ENCODE results near the gene ATOX1.

Gene ATOX1

DNA sequence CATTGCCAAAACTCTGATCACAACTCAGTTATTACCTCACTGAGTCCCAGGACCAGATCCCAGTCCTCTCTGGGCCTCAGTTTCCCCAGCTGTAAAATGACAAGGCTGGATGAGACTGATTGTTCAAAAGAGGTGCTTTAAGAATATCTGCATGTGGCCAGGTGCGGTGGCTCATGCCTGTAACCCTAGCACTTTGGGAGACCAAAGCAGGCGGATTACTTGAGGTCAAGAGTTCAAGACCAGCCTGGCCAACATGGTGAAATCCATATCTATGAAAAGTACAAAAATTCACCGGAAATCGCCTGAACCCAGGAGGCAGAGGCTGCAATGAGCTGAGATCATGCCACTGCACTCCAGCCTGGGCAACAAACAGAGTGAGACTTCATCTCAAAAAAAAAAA lies 8.3 kb downstream of the ATOX1 start:
- Histone ChIP-seq H3K4me3 (ENCODE audit: low read depth, low read length) (no peak overlapping the region), H3K36me3 (ENCODE audit: control insufficient read depth in 2 of 2, insufficient read depth in 1 of 2, low read length in 2 of 2) (peaks cover 0 to 30% of the 10 kb centered on the region in 2 experiments; a peak in 2 of 3 replicates), H3K4me1 (ENCODE audit: control insufficient read depth, insufficient read depth, low read length) (no peaks in the 10 kb centered on the region; the same call in 1 of the 2 replicates), H3K27ac (ENCODE audit: extremely low read depth, low read depth, low read length) (no peak overlapping the region), H3K9me3 (ENCODE audit: control insufficient read depth, insufficient read depth, low read depth, low read length) (no peaks in the 10 kb centered on the region)
- CTCF ChIA-PET, result interaction anchor here (0.5 to 2.9 kb wide), 4 partner anchors 10 to 91 kb away, joined by 3 to 12 read pairs (median 7); no protein-coding TSS in a partner anchor
- TF ChIP-seq ZNF473 (tag by site-specific recombination; IDR thresholded peaks at IDR 0.05), result no peak
- TF ChIP-seq REPIN1 (tag by site-specific recombination; IDR thresholded peaks at IDR 0.05; ENCODE audit: low read depth), result no peak
- no peak for TF ChIP-seq ZNF280D (tag by site-specific recombination; IDR thresholded peaks at IDR 0.05)
- no peak for TF ChIP-seq ZFP3 (tag by site-specific recombination; IDR thresholded peaks at IDR 0.05; ENCODE audit: low read depth)
- no peak for TF ChIP-seq ZNF596 (tag by site-specific recombination; IDR thresholded peaks at IDR 0.05)
- no peak for TF ChIP-seq ZNF776 (tag by site-specific recombination; IDR thresholded peaks at IDR 0.05; ENCODE audit: borderline replicate concordance)
- TF ChIP-seq, protein P1, sequence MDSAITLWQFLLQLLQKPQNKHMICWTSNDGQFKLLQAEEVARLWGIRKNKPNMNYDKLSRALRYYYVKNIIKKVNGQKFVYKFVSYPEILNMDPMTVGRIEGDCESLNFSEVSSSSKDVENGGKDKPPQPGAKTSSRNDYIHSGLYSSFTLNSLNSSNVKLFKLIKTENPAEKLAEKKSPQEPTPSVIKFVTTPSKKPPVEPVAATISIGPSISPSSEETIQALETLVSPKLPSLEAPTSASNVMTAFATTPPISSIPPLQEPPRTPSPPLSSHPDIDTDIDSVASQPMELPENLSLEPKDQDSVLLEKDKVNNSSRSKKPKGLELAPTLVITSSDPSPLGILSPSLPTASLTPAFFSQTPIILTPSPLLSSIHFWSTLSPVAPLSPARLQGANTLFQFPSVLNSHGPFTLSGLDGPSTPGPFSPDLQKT (IDR thresholded peaks at IDR 0.05; ENCODE audit: borderline replicate concordance, low read depth, low read length), result no peak
- POLR2A ChIA-PET, result interaction anchor here (1.2 to 4.1 kb wide), 2 partner anchors 8 to 21 kb away, joined by 4 to 15 read pairs; partner anchors contain the start of gene G3BP1

DNA sequence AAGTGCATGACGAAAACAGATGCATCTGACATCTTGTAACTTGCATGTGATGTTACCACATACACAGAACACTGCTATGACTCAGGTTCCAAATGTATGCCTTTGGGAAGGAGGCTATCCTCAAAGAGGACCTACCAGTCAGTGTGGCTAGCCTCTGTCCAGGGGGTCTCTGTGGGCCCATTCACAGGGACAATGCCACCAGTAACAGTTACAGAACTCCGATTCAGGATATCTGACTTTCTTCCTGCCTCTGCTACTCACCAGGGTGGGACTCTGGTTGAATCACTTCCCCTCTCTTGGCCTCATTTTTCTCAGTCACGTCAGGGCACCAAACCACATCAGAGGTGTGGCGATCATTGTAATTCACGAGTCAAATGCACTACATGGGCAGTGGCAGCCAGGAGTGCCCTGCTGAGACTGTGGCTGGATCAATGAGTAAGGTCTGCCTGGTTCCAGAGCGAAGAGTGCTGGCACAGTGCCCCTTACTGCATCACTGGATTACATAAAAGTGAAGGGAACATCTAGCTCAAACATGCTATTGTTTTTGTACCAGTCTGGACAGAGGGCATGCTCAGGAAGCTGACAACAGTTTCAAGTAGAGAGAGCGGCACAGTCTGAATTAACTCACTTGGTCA lies 13.2 kb downstream of the ATOX1 start:
- Histone ChIP-seq H3K4me1 (ENCODE audit: control insufficient read depth, insufficient read depth, low read length) (peaks cover 2% of the 10 kb centered on the region; the same call in 1 of the 2 replicates), H3K36me3 (ENCODE audit: control insufficient read depth in 2 of 2, insufficient read depth in 1 of 2, low read length in 2 of 2) (peaks cover 7 to 37% of the 10 kb centered on the region in 2 experiments), H3K4me3 (ENCODE audit: low read depth, low read length) (no peak overlapping the region), H3K9me3 (ENCODE audit: control insufficient read depth, insufficient read depth, low read depth, low read length) (no peaks in the 10 kb centered on the region), H3K27ac (ENCODE audit: extremely low read depth, low read depth, low read length) (no peak overlapping the region)
- ChIA-PET POLR2A (interaction anchor here (0.6 kb wide), 1 partner anchor 692 kb away, joined by 7 read pairs; no protein-coding TSS in a partner anchor), CTCF (interaction anchor here (0.6 to 11.3 kb wide), 4 partner anchors 26 to 282 kb away, joined by 3 to 180 read pairs (median 49); no protein-coding TSS in a partner anchor)
- TF ChIP-seq, protein P2, sequence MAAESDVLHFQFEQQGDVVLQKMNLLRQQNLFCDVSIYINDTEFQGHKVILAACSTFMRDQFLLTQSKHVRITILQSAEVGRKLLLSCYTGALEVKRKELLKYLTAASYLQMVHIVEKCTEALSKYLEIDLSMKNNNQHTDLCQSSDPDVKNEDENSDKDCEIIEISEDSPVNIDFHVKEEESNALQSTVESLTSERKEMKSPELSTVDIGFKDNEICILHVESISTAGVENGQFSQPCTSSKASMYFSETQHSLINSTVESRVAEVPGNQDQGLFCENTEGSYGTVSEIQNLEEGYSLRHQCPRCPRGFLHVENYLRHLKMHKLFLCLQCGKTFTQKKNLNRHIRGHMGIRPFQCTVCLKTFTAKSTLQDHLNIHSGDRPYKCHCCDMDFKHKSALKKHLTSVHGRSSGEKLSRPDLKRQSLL (tag by site-specific recombination; IDR thresholded peaks at IDR 0.05), result no peak

- peaks cover 7 to 37% of the 10 kb centered on the region in 2 experiments for H3K36me3 ChIP-seq (ENCODE audit: control insufficient read depth in 2 of 2, insufficient read depth in 1 of 2, low read length in 2 of 2)
- ChIA-PET POLR2A (no interaction called here), CTCF (interaction anchor here (0.7 to 11.3 kb wide), 8 partner anchors 9 to 593 kb away, joined by 3 to 180 read pairs (median 5); partner anchors contain the start of gene ATOX1)
- no peak overlapping the region for H3K4me3 ChIP-seq (ENCODE audit: low read depth, low read length)
- peaks cover 2% of the 10 kb centered on the region; the same call in 1 of the 2 replicates for H3K4me1 ChIP-seq (ENCODE audit: control insufficient read depth, insufficient read depth, low read length)
- H3K9me3 ChIP-seq (ENCODE audit: control insufficient read depth, insufficient read depth, low read depth, low read length), result no peaks in the 10 kb centered on the region
- no peak overlapping the region for H3K27ac ChIP-seq (ENCODE audit: extremely low read depth, low read depth, low read length)
- TF ChIP-seq GLI4 (tag by site-specific recombination; IDR thresholded peaks at IDR 0.05), result no peak
- no peak for TF ChIP-seq ZNF169 (tag by site-specific recombination; IDR thresholded peaks at IDR 0.05)
- no peak for TF ChIP-seq ZNF140 (tag by site-specific recombination; IDR thresholded peaks at IDR 0.05)
- no peak for TF ChIP-seq ZNF639 (tag by site-specific recombination; IDR thresholded peaks at IDR 0.05)
- TF ChIP-seq ZNF26 (tag by site-specific recombination; IDR thresholded peaks at IDR 0.05), result peak; percentile 88
- TF ChIP-seq, protein P3, sequence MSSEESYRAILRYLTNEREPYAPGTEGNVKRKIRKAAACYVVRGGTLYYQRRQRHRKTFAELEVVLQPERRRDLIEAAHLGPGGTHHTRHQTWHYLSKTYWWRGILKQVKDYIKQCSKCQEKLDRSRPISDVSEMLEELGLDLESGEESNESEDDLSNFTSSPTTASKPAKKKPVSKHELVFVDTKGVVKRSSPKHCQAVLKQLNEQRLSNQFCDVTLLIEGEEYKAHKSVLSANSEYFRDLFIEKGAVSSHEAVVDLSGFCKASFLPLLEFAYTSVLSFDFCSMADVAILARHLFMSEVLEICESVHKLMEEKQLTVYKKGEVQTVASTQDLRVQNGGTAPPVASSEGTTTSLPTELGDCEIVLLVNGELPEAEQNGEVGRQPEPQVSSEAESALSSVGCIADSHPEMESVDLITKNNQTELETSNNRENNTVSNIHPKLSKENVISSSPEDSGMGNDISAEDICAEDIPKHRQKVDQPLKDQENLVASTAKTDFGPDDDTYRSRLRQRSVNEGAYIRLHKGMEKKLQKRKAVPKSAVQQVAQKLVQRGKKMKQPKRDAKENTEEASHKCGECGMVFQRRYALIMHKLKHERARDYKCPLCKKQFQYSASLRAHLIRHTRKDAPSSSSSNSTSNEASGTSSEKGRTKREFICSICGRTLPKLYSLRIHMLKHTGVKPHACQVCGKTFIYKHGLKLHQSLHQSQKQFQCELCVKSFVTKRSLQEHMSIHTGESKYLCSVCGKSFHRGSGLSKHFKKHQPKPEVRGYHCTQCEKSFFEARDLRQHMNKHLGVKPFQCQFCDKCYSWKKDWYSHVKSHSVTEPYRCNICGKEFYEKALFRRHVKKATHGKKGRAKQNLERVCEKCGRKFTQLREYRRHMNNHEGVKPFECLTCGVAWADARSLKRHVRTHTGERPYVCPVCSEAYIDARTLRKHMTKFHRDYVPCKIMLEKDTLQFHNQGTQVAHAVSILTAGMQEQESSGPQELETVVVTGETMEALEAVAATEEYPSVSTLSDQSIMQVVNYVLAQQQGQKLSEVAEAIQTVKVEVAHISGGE (tag by site-specific recombination; conservative IDR thresholded peaks at IDR 0.05; ENCODE audit: low read depth), result no peak
- TF ChIP-seq ZNF133 (tag by site-specific recombination; IDR thresholded peaks at IDR 0.05), result no peak
Observed at GRCh38 chr5:151743530-151743929, 14.9 kb downstream of the ATOX1 start.
